Activated CD4-positive, alpha-beta T cell treated with anti-CD3 and anti-CD28 coated beads, Interleukin-2, amount 50 U/mL, for 1 hour (primary cell): ENCODE results near the gene RTN4.
"Not testable (repeated sequence)": the region's sequence is repeated elsewhere in the genome, so short reads cannot be mapped to it uniquely, and the experiment has no call there.

Source experiments
- DNase-seq: peaks from one replicate; pipeline ENCODE4 v3.0.0-alpha.2; 2020

The RTN4 gene

GRCh38 chr2:55009277-55010060 lies 40.8 kb downstream of the RTN4 start:
- DNase-seq: no peak

- no peak for DNase-seq
Measured at GRCh38 chr2:55006306-55006705, 43.9 kb downstream of the RTN4 start.

GRCh38 chr2:55003706-55004639 lies 46.3 kb downstream of the RTN4 start:
- DNase-seq: no peak

- no peak for DNase-seq
Measured at GRCh38 chr2:55001716-55002115, 48.5 kb downstream of the RTN4 start.

GRCh38 chr2:55000341-55000740 lies 49.9 kb downstream of the RTN4 start:
- no peak for DNase-seq

GRCh38 chr2:54999182-54999581 lies 51.1 kb downstream of the RTN4 start:
- no peak for DNase-seq

GRCh38 chr2:54997826-54998225 lies 52.4 kb downstream of the RTN4 start:
- no peak for DNase-seq

- no peak for DNase-seq
Measured at GRCh38 chr2:54995553-54995952, 54.7 kb downstream of the RTN4 start.

- not testable (repeated sequence) for DNase-seq
Measured at GRCh38 chr2:54990694-54991093, 59.6 kb downstream of the RTN4 start.

- DNase-seq: no peak
Measured at GRCh38 chr2:54988612-54989011, 61.6 kb downstream of the RTN4 start.

- DNase-seq: no peak
Measured at GRCh38 chr2:54986264-54986663, 64.0 kb downstream of the RTN4 start.

- no peak for DNase-seq
Measured at GRCh38 chr2:54984476-54984875, 65.8 kb downstream of the RTN4 start.

GRCh38 chr2:54983345-54984220 lies 66.7 kb downstream of the RTN4 start:
- no peak for DNase-seq

GRCh38 chr2:54981385-54981784 lies 68.9 kb downstream of the RTN4 start:
- no peak for DNase-seq

GRCh38 chr2:54979321-54980044 lies 70.8 kb downstream of the RTN4 start:
- no peak for DNase-seq

- no peak for DNase-seq
Measured at GRCh38 chr2:54977149-54977548, 73.1 kb downstream of the RTN4 start.

- no peak for DNase-seq
Measured at GRCh38 chr2:54975598-54976492, 74.4 kb downstream of the RTN4 start.

GRCh38 chr2:54975175-54975574 lies 75.1 kb downstream of the RTN4 start:
- no peak for DNase-seq

GRCh38 chr2:54969940-54970338 lies 80.3 kb downstream of the RTN4 start:
- no peak for DNase-seq

- DNase-seq: no peak
Measured at GRCh38 chr2:54969295-54969939, 80.8 kb downstream of the RTN4 start.
